Skeletal muscle satellite cell (primary cell): ENCODE measurements around the gene C1S.

Experiments
- H3K27me3 ChIP-seq: 2 replicates; pipeline ENCODE4 v1.7.0; 2013; ENCODE audit warnings: low read length; ENCODE audit not compliant: control insufficient read depth, insufficient read depth
- H3K36me3 ChIP-seq: 2 replicates; pipeline ENCODE4 v1.7.0; 2013; ENCODE audit warnings: mild to moderate bottlenecking, control low read depth, low read length; ENCODE audit not compliant: insufficient read depth
- H3K4me1 ChIP-seq: 2 replicates; pipeline ENCODE4 v1.7.0; 2013; ENCODE audit warnings: low read length; ENCODE audit not compliant: control insufficient read depth, insufficient read depth
- H3K4me2 ChIP-seq: 2 replicates; pipeline ENCODE4 v1.7.0; 2013; ENCODE audit warnings: mild to moderate bottlenecking, low read length
- H3K4me3 ChIP-seq: 2 replicates; pipeline ENCODE4 v1.7.0; 2013; ENCODE audit warnings: low read length
- H3K9ac ChIP-seq: 2 replicates; pipeline ENCODE4 v1.7.0; 2013; ENCODE audit warnings: mild to moderate bottlenecking, low read depth, low read length, moderate library complexity
- H3K9me3 ChIP-seq: replicated peaks from 2 replicates; pipeline ENCODE4 v1.7.0; 2013; ENCODE audit warnings: mild to moderate bottlenecking, control low read depth, low read length

The C1S gene

GRCh38 chr12:7108003-7108795 lies 47.7 kb downstream of the C1S start:
- Histone ChIP-seq H3K27me3 (no peaks in the 10 kb centered on the region), H3K36me3 (no peaks in the 10 kb centered on the region), H3K9ac (peak overlapping the region; percentile 86), H3K4me2 (peak overlapping the region; percentile 87), H3K4me1 (peaks cover 13% of the 10 kb centered on the region), H3K9me3 (no peaks in the 10 kb centered on the region), H3K4me3 (peak overlapping the region; percentile 78)

GRCh38 chr12:7108796-7109571 lies 48.5 kb downstream of the C1S start, which contains the start of gene C1RL:
Gene C1RL (minus strand): TSS chr12:7109214. CDS start chr12:7109180, 34 bp downstream.
- Histone ChIP-seq H3K4me3 (peak within 1 kb of the TSS; percentile 78), H3K4me2 (peak within 1 kb of the TSS; percentile 87), H3K4me1 (peaks cover 13% of the 10 kb centered on the region), H3K27me3 (no peaks in the 10 kb centered on the region), H3K36me3 (peaks cover under 1% of the 10 kb centered on the region), H3K9ac (peak within 1 kb of the TSS; percentile 86), H3K9me3 (no peaks in the 10 kb centered on the region)

GRCh38 chr12:7109572-7109920 lies 49.0 kb downstream of the C1S start:
- Histone ChIP-seq H3K9me3 (no peaks in the 10 kb centered on the region), H3K36me3 (peaks cover 6% of the 10 kb centered on the region), H3K4me2 (peak overlapping the region; percentile 82), H3K4me3 (peak overlapping the region; percentile 78), H3K27me3 (no peaks in the 10 kb centered on the region), H3K4me1 (peaks cover 13% of the 10 kb centered on the region), H3K9ac (peak overlapping the region; percentile 86)

- no peak overlapping the region for H3K4me2 ChIP-seq
- no peaks in the 10 kb centered on the region for H3K27me3 ChIP-seq
- no peak overlapping the region for H3K4me3 ChIP-seq
- no peaks in the 10 kb centered on the region for H3K9me3 ChIP-seq
- H3K4me1 ChIP-seq, result peaks cover 13% of the 10 kb centered on the region
- peaks cover 11% of the 10 kb centered on the region for H3K36me3 ChIP-seq
- no peak overlapping the region for H3K9ac ChIP-seq
Observed at GRCh38 chr12:7110661-7111060, 50.1 kb downstream of the C1S start.

- Histone ChIP-seq H3K9ac (no peak overlapping the region), H3K27me3 (no peaks in the 10 kb centered on the region), H3K9me3 (no peaks in the 10 kb centered on the region), H3K4me2 (no peak overlapping the region), H3K36me3 (peaks cover 17% of the 10 kb centered on the region), H3K4me1 (peaks cover 13% of the 10 kb centered on the region), H3K4me3 (no peak overlapping the region)
Observed at GRCh38 chr12:7112041-7112440, 51.5 kb downstream of the C1S start.

GRCh38 chr12:7113389-7113871 lies 52.9 kb downstream of the C1S start:
- Histone ChIP-seq H3K36me3 (peaks cover 22% of the 10 kb centered on the region), H3K4me3 (no peak overlapping the region), H3K4me1 (peaks cover 5% of the 10 kb centered on the region), H3K9me3 (no peaks in the 10 kb centered on the region), H3K9ac (no peak overlapping the region), H3K27me3 (no peaks in the 10 kb centered on the region), H3K4me2 (no peak overlapping the region)

- peaks cover 5% of the 10 kb centered on the region for H3K4me1 ChIP-seq
- no peak overlapping the region for H3K9ac ChIP-seq
- H3K36me3 ChIP-seq, result peaks cover 22% of the 10 kb centered on the region
- H3K4me2 ChIP-seq, result no peak overlapping the region
- H3K4me3 ChIP-seq, result no peak overlapping the region
- H3K27me3 ChIP-seq, result no peaks in the 10 kb centered on the region
- H3K9me3 ChIP-seq, result no peaks in the 10 kb centered on the region
Observed at GRCh38 chr12:7114008-7114407, 53.5 kb downstream of the C1S start.

GRCh38 chr12:7114851-7115250 lies 54.3 kb downstream of the C1S start:
- H3K4me3 ChIP-seq, result no peak overlapping the region
- H3K4me2 ChIP-seq, result no peak overlapping the region
- peaks cover 22% of the 10 kb centered on the region for H3K36me3 ChIP-seq
- H3K9ac ChIP-seq, result no peak overlapping the region
- no peaks in the 10 kb centered on the region for H3K9me3 ChIP-seq
- H3K27me3 ChIP-seq, result no peaks in the 10 kb centered on the region
- no peaks in the 10 kb centered on the region for H3K4me1 ChIP-seq

GRCh38 chr12:7116196-7116595 lies 55.7 kb downstream of the C1S start:
- H3K36me3 ChIP-seq, result peaks cover 22% of the 10 kb centered on the region
- H3K4me3 ChIP-seq, result no peak overlapping the region
- H3K9me3 ChIP-seq, result no peaks in the 10 kb centered on the region
- no peak overlapping the region for H3K9ac ChIP-seq
- no peaks in the 10 kb centered on the region for H3K27me3 ChIP-seq
- H3K4me2 ChIP-seq, result no peak overlapping the region
- H3K4me1 ChIP-seq, result no peaks in the 10 kb centered on the region

GRCh38 chr12:7116916-7117315 lies 56.4 kb downstream of the C1S start:
- H3K9ac ChIP-seq, result no peak overlapping the region
- no peaks in the 10 kb centered on the region for H3K9me3 ChIP-seq
- H3K36me3 ChIP-seq, result peaks cover 22% of the 10 kb centered on the region
- no peak overlapping the region for H3K4me2 ChIP-seq
- no peak overlapping the region for H3K4me3 ChIP-seq
- H3K27me3 ChIP-seq, result no peaks in the 10 kb centered on the region
- no peaks in the 10 kb centered on the region for H3K4me1 ChIP-seq

- no peak overlapping the region for H3K9ac ChIP-seq
- peaks cover 22% of the 10 kb centered on the region for H3K36me3 ChIP-seq
- H3K27me3 ChIP-seq, result no peaks in the 10 kb centered on the region
- no peak overlapping the region for H3K4me2 ChIP-seq
- H3K4me1 ChIP-seq, result no peaks in the 10 kb centered on the region
- no peak overlapping the region for H3K4me3 ChIP-seq
- H3K9me3 ChIP-seq, result no peaks in the 10 kb centered on the region
Observed at GRCh38 chr12:7117670-7118069, 57.2 kb downstream of the C1S start.
